HG03342 (cell line): ENCODE results near the gene APOL4.
"Not testable (repeated sequence)": the region's sequence is repeated elsewhere in the genome, so short reads cannot be mapped to it uniquely, and the experiment has no call there.

Experiments
- ATAC-seq: cut with Tn5 transposase; IDR thresholded peaks from one replicate; pipeline ENCODE4 v1.9.1; 2021; ENCODE audit warnings: mild to moderate bottlenecking, moderate library complexity; ENCODE audit not compliant: unreplicated experiment

The APOL4 gene

GRCh38 chr22:36209488-36209908, 7.9 kb upstream of the APOL4 start:
- ATAC-seq: not testable (repeated sequence)

GRCh38 chr22:36208914-36209313, 7.3 kb upstream of the APOL4 start:
- ATAC-seq: no peak

DNA sequence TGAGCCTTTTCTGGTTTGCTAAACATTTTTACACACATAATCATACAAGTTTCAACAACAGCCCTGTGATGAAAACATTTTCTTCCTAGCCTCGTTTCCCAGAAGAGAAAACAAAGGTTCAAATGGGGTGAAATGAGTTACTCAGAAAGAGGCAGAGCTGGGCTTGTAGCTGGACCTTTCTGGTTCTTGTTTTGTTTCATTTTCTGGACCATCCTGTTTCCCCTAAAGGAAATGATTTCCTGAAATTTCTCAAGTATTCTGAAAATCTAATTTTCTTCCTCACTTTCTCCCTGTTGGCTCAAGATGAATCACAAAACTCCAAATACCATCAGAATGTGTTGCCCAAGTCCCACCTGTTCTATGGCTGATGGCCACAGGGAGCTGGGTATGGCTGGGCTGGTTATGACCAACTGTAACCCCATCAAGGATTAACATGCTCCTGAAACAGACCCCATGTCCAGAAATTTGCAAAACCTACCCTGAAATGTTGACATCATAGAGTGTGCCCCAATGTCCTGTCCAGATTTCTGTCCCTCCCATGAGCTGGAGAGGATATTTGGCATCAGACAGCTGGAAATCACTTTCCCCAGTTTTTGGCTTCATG, 6.7 kb upstream of the APOL4 start:
- no peak for ATAC-seq

GRCh38 chr22:36206255-36206654, 4.6 kb upstream of the APOL4 start:
- no peak for ATAC-seq

DNA sequence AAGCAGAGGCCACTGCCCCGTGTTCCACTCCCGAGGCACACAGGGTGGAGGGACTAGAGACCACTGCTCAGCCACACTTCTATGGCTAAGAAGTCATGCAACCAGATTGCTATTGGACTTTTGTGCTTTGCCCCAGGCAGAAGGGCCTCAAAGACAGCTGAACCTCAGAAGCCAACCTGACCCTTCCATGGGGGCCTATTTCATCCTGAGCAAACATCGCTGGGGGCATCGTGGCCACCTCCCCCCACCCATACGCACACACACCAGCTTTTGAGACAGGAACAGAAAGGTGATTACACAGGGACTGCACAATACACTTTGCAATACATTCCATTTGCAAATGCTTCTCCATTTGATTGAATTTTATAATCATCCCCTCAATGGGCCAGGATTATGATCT, 4.0 kb upstream of the APOL4 start:
- not testable (repeated sequence) for ATAC-seq

- no peak for ATAC-seq
Measured at GRCh38 chr22:36204632-36205015, 3.0 kb upstream of the APOL4 start.

- ATAC-seq: no peak
Measured at GRCh38 chr22:36204001-36204631, 2.5 kb upstream of the APOL4 start.

DNA sequence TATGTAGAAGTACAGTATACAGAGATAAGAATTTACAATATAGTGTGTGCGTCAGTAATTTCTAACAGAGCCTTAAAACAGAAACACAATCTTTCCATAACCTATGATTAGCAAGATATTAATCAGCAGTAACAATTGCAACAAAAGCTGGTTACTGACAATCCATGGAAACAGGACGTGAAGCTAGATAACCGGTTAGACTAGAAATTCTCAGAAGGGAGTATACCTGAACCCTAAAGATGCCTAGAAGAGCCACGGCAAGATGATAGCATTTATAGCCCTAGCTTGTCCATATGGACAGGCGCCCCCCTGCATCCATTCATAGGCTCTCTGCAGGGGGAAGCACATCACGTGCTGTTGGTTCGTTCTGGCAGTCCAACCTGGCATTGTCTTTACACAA, 1.8 kb upstream of the APOL4 start:
- not testable (repeated sequence) for ATAC-seq

DNA sequence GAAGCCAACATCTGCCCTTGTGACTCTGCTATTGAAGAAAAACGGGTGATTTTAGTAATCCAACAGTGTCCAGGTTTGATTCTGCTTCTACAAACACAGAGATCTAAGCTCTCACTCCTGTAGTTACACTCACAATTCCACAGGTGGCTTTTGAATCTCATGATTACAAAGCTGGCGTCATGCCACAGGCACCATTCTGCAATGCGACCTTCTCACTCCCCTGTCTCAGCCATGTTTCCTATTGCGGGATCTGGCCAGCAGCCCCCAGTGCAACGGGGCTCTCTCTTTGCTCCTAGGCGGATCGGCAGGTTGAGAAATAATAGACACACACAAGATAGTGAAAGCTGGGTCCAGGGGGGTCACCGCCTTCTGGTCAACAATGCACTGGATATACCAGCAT, 1.3 kb upstream of the APOL4 start:
- not testable (repeated sequence) for ATAC-seq

DNA sequence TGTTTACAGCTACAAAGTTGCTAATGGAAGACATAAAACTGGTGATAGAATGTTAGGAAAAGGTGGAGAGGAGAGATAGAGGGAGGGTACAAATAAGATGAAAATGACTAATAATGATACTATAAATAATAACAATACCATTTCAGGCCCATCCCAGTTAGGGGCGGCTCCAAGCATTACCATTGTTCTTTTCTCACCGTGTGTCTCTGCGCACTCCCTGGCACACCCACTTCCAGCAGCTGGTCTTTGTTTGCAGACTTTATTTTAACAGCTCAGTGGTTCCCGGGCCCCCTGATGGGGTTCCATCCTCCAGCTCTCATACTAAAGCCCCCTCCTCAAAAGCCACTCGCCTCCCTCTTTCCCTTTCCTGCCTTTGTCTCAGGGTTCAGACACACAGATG, 584 bp downstream of the APOL4 start:
- not testable (repeated sequence) for ATAC-seq

GRCh38 chr22:36199001-36199551, 2.5 kb downstream of the APOL4 start:
- no peak for ATAC-seq

DNA sequence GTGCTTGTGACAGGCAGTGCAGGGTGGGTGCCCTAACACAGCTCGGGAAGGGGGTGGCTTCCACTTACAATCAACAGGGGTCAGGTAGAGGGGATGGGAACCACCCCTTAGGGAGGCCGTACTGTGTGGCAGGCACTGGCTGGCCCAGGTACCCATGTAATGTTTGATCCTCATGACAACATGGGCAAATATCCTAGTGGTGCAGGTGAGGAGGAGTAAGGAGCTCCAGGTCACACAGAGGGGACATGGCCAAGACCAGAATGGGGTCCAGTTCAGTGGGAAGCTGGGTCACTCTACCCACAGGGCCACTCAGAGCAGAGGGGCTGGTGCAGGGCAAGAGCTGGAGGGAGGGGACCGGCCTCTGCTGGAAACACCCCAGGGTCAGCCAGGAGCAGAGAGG, 3.1 kb downstream of the APOL4 start:
- no peak for ATAC-seq

- ATAC-seq: no peak
Measured at GRCh38 chr22:36197514-36198146, 4.0 kb downstream of the APOL4 start.

DNA sequence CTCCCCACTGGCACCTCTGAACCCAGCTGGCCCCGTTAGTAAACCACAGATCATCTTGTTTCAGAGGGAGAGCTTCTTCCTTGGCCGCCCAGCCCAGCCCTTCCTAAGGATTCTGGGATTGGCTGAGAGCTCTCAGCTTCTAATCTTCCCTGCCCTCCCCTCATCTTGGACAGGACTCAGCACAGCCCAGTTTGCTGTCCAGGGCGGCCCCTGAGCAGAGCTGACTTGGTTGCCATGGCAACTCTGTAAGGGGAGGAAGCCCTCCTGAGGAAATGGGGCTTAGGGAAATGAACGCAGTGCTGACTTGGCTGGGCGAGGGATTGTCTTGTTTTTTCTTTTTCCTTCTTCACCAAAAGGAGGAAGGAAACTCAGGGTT, 4.6 kb downstream of the APOL4 start:
- no peak for ATAC-seq

GRCh38 chr22:36196254-36197064, 5.2 kb downstream of the APOL4 start:
- no peak for ATAC-seq

DNA sequence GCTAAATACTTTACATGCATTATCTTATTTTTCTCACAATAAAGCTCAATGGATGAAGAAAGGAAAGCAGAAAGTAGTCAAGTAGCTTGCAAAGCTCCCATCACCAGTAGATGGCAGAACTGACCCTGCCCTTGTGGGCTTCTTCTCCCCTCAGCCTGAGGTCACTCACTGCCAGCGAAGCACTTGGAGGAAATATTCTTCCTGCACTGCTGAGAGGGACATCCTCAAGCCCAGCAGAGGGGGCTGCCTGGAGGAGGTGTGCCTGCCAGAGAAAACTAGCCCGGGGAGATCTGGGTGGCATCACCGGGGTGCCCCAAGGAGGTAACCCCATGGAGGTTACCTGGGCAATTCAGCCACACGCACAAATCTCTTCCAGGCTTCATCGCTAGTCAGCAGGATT, 6.6 kb downstream of the APOL4 start:
- ATAC-seq: no peak

- no peak for ATAC-seq
Measured at GRCh38 chr22:36194385-36194784, 7.2 kb downstream of the APOL4 start.

DNA sequence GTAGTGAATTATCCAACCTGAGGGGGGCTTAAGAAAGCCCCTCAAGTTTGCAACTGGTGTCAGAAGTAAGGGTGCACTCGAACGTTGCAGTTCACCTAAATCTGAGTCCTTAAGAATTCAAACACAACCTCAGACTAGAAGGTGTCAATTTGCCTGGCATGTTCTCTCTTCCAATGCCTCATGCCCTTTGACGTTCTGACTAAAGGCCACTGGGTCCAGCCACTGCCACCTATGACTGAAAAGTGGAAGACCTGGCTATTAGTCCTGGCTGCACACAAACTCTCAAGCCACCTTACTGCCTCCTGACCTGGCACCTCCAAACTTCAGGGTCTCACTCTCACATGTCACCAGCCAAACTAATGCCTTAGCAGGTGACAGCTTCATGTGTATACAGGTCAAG, 8.0 kb downstream of the APOL4 start:
- no peak for ATAC-seq

DNA sequence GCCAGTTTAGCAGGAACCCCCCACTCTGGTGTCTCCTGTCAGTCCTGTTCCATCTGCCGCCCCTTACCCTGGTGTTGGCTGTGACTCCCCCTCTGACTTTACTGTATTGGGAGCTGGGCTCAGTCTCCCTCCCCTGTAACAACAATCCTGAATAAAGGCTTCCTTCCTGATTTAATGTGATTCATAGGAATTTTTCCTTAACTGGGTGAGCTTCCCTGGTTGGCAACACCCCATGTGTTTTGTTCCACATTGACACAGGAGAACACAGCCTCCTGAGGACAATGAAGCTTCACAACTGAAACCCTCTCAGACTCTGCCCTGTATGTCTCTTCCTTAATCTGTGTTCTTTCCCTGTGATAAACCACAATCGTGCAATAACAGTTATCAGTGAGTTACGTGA, 8.4 kb downstream of the APOL4 start:
- no peak for ATAC-seq

GRCh38 chr22:36192542-36192941, 9.1 kb downstream of the APOL4 start:
- no peak for ATAC-seq

DNA sequence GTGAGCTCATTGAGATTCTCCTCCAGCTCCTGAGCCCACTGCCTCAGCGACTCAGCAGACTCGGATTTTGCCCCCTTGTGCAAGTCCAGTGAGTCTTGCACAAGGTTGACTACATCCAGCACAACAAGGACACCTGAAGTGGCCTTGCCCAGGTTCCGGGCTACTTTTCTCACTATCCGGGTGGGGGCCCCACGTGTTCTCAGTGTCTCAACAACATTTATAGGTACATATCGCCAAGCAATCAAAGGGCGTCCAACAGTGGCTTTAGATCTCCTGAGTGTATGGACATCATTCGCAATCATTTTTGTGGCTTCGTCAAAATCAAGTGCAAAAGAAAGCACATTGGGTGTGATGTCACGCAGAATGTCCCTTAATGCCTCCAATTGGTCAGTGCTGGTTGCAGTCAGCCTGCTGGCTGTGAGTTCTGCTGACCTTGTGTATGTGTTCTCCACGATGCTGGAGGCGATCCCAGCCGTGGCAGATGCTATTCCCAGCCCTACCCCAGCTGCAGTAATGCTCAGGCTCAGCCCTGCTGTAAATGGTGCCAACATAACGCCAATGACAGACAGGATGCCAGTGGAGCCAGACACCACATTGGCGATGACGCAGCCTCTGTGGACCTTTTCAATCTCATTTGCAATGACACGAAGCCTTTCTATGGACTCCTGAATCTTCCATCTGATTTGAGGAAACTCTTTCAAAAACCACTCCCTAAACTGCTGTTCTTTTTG, 10.3 kb downstream of the APOL4 start:
- ATAC-seq: no peak
